HG02884 (cell line): ENCODE results near the gene ANKRD36B.
"Not testable (repeated sequence)": the region's sequence is repeated elsewhere in the genome, so short reads cannot be mapped to it uniquely, and the experiment has no call there.

ENCODE experiments used
- ATAC-seq: cut with Tn5 transposase; IDR thresholded peaks from one replicate; pipeline ENCODE4 v1.9.1; 2021; ENCODE audit warnings: mild to moderate bottlenecking, moderate library complexity; ENCODE audit not compliant: unreplicated experiment

The ANKRD36B gene

GRCh38 chr2:97589598-97590510 is at the start of gene ANKRD36B:
Gene ANKRD36B (minus strand): TSS chr2:97589877. CDS start chr2:97589685, 192 bp downstream.
- peak; percentile 77 for ATAC-seq

GRCh38 chr2:97626049-97626430 is 36.4 kb upstream of the ANKRD36B start:
- ATAC-seq, result not testable (repeated sequence)

DNA sequence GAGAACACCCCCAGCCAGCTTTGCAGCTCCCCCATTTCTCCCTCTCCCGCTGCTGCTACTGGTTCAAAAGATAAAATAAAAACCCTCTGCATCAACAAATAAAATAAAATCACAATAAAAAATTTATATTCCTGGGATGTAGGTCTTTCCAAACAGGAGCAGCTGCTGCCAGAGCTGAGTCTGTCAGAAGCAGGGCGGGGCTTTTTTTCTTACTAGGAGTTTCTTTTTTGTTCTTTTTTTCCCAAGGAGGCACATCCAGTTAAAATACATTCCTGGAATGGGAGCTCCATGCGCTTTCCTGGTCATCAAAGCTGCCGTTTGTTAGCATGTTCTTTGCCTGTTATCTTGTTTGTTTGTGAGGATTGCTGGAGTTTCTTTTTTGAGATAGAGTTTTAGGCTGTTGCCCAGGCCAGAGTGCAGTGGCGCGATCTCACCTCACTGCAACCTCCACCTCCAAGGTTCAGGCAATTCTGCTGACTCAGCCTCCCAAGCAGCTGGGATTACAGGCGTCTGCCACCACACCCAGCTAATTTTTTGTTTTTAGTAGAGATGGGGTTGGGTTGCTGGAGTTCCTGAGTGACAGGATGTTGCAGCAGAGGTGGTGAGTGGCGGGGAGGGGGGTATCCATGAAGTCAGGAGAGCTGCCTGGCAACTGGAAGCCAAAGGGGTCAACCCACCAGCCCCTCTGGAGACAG is 35.8 kb upstream of the ANKRD36B start:
- ATAC-seq, result not testable (repeated sequence)

- ATAC-seq, result not testable (repeated sequence)
These were observed 33.3 kb upstream of the ANKRD36B start for GRCh38 chr2:97622976-97623375.

- not testable (repeated sequence) for ATAC-seq
These were observed 30.8 kb upstream of the ANKRD36B start for GRCh38 chr2:97620492-97620891.

DNA sequence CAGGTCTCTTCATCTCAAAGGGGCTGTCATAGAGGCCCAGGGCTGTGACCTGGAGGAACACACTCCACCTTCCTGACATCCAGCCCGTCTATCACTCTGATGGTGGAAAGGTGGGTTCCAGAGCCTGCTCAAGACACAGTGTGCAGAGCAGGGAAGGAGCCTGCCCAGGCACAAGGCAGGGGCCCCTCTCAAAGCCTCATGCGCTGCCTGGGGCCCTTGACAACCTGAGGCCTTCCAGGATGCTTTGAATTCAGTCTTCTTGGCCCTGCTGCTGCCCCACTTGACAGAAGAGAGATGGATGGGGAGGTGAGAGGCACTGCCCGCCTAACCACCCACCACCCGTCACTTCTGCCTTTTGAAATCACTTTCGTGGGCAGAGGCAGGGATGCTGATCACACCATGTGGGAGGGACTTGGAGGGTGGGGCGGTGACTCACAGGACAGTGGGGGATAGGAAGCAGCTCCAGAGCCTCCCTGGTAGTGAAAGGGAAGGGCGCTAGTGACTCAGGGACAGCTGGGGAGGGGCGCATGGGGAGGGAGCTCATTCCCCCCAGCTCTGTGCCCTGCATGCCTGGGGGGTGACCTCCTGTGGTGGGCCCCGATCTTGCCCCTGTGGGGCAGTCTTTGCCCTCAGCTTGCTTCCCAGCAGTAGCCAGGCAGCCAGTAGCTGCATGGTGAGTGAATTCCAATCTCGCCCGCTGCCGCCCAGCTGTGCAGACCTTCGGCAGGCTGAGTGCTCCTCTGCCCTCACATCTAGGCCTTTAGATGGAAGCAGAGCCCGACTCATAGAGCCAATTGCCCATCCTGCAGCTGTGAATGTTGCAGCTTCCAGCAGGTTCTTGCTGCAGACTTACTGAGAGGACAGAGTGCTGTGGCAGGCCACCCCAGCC is 29.5 kb upstream of the ANKRD36B start:
- not testable (repeated sequence) for ATAC-seq

DNA sequence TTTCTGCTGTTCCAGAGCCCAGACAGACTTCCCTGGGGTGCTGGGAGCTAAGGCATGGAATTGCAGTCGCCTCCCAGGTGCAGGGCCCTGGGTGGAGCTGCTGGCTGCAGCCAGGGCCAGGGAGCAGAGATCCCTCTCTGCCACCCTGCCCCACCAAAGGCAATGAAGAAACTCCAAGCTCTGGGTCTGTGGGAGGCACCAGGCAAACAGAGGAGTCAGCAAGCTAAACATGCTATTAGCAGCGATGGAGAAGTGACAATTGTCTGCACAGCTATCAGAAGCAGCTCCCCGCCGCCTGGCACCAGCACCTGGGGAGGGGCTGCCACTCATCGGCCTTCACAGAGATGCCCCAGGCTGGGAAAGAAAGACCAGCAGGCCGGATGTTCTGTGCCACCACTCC is 28.2 kb upstream of the ANKRD36B start:
- no peak for ATAC-seq

- not testable (repeated sequence) for ATAC-seq
These were observed 26.1 kb upstream of the ANKRD36B start for GRCh38 chr2:97615746-97616145.

- ATAC-seq, result not testable (repeated sequence)
These were observed 22.2 kb upstream of the ANKRD36B start for GRCh38 chr2:97611895-97612294.

- ATAC-seq, result not testable (repeated sequence)
These were observed 19.1 kb upstream of the ANKRD36B start for GRCh38 chr2:97608745-97609144.

DNA sequence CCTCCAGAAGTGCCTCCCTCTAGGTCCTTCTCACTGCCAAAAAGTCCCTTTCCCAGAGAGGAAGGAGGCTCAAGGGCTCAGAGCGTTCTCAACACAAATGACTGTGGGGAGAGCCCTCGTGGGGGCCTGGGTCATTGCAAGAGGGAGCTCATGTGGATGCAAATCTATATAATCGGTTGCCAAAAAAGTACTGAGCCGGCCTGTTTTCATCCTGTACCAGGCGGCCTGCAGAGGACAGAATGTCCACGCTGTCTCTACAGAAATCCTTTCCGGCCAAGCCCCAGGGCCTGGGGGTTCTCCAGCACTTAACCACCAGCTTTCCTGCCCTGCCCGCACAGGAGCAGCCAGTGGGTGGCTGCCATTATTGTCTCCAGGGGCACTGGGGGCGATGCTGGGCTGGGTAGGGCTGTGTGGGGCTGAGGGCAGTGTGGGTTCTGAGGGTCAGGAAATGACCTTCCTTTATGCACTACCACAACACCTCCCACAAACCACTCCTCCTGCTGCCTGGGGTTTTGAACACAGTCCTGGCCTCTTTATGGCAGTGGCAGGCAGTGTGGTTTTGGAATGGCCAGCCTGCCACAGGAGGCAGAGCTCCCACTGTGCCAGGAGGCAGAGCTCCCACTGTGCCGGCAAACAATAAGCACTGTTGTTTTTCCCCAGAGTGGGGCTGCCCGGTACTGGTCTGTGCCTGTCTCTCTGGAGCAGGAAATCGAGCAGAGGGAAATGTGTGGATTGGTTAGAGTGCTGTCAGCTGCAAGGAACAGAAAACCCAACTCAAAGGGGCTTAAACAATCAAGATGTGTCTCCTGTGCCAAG is 16.1 kb upstream of the ANKRD36B start:
- not testable (repeated sequence) for ATAC-seq

- ATAC-seq, result not testable (repeated sequence)
These were observed 15.4 kb upstream of the ANKRD36B start for GRCh38 chr2:97605109-97605508.

GRCh38 chr2:97601537-97601936 is 11.9 kb upstream of the ANKRD36B start:
- ATAC-seq, result not testable (repeated sequence)

GRCh38 chr2:97596180-97596579 is 6.5 kb upstream of the ANKRD36B start:
- ATAC-seq, result not testable (repeated sequence)

GRCh38 chr2:97593520-97593919 is 3.8 kb upstream of the ANKRD36B start:
- not testable (repeated sequence) for ATAC-seq

DNA sequence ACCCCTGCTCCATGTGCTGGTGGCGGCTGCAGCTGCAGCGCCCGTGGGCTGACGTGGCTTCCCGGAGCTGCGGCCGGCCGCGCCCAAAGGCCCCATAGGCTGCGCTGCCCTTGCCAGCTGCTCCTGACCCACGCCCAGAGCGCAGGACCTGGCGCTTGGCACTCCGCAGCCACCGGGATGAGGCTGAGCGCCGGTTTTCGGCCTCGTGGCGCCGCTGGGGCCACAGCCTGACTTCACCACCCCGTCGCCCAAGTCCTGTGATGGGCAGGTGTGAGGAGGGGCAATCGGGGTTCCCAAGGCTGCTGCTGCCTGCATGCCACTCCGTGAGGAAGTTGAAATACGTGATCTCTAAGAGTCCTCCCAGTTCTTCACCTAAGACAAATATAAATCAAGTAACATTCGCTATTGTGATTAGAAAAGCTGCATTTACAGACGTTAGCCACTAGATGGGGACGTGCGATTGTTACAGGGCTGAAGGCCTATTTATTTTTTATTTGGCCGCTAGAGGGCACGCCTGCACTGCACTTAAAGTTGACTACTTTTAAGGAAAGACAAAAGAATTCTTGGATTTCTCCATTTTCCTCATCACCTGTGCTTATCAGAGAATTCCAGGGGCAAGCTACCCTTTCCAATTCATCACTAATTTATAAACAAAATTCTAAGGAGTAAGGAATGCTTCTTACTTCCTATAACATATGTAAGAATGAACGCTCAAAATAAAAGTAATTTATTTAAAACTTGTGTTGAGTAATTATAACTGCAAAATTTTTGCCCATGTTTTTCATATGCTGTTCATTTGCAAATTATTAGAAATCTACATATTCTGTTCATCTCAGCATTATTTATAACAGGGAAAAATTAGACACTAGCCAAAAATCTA is 1.1 kb upstream of the ANKRD36B start:
- not testable (repeated sequence) for ATAC-seq

GRCh38 chr2:97589257-97589597 is 450 bp downstream of the ANKRD36B start:
- not testable (repeated sequence) for ATAC-seq

GRCh38 chr2:97565674-97566073 is 24.0 kb downstream of the ANKRD36B start:
- not testable (repeated sequence) for ATAC-seq

DNA sequence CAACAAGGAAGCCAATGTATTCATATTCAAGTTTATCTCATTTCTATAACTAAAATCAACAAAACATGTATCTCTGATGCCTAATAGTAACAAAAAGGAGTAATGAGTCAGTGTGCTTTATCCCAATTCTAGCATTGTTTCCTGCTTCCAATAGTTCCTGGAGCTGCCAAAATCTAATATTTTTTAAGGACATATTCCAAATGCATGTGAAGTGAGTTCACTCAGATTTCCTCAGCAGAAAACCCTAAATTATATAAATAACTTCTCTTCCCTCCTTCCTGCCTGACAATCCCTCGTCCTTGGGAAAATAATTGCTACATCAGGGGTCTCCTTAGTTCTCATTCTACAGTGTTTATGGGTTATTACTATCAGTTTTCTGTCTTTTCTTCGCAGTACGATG is 37.3 kb downstream of the ANKRD36B start:
- not testable (repeated sequence) for ATAC-seq
